Keratinocyte (primary cell): ENCODE data around the gene CAPZB.

Experiments
- EZH2 ChIP-seq: IDR thresholded peaks from one replicate; pipeline ENCODE4 v1.6.1; 2012; ENCODE audit warnings: inconsistent platforms, mild to moderate bottlenecking, low read length, moderate library complexity
- TF ChIP-seq, protein P1 (sequence below), 3 experiments: IDR thresholded peaks in 1 of 3; conservative IDR thresholded peaks in 1 of 3; optimal IDR thresholded peaks in 1 of 3; 2 replicates in 2 of 3; 3 replicates in 1 of 3; pipeline versions ENCODE3 to v1.5.1; 2011; ENCODE audit warnings: low read length in 3 of 3, mild to moderate bottlenecking in 3 of 3, moderate library complexity in 2 of 3, control low read depth in 1 of 3, inconsistent platforms in 1 of 3; ENCODE audit not compliant: insufficient read depth in 2 of 3; ENCODE audit errors: extremely low read depth in 1 of 3

GRCh38 chr1:19443326-19443725 lies 42.0 kb downstream of the CAPZB start:
- no peak for TF ChIP-seq EZH2
- TF ChIP-seq, protein P1, sequence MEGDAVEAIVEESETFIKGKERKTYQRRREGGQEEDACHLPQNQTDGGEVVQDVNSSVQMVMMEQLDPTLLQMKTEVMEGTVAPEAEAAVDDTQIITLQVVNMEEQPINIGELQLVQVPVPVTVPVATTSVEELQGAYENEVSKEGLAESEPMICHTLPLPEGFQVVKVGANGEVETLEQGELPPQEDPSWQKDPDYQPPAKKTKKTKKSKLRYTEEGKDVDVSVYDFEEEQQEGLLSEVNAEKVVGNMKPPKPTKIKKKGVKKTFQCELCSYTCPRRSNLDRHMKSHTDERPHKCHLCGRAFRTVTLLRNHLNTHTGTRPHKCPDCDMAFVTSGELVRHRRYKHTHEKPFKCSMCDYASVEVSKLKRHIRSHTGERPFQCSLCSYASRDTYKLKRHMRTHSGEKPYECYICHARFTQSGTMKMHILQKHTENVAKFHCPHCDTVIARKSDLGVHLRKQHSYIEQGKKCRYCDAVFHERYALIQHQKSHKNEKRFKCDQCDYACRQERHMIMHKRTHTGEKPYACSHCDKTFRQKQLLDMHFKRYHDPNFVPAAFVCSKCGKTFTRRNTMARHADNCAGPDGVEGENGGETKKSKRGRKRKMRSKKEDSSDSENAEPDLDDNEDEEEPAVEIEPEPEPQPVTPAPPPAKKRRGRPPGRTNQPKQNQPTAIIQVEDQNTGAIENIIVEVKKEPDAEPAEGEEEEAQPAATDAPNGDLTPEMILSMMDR (optimal IDR thresholded peaks at IDR 0.05 in 1 of 3, IDR thresholded peaks at IDR 0.05 in 1 of 3, conservative IDR thresholded peaks at IDR 0.05 in 1 of 3; ENCODE audit: extremely low read depth in 1 of 3, insufficient read depth in 2 of 3, low read length in 3 of 3): no peak
